Hepatocyte (in vitro differentiated cells): Measurements from ENCODE around the gene IRF2BP1. TPM values are rescaled to one million over a fixed set of nuclear protein-coding genes. Genes with fewer than 3 reads are reported as not detected.

Experiments
- DNase-seq: peaks from one replicate; pipeline ENCODE4 v3.0.0-alpha.2; 2016; ENCODE audit warnings: low spot score
- H2AFZ ChIP-seq: fragments of 200-600 bp; sonication (generic); 2 replicates; pipeline ENCODE4 v1.6.0; 2016; ENCODE audit warnings: antibody characterized with exemption, mild to moderate bottlenecking
- H3K27ac ChIP-seq: fragments of 200-600 bp; sonication (generic); 2 replicates; pipeline ENCODE4 v1.5.1; 2016; ENCODE audit warnings: mild to moderate bottlenecking
- H3K27me3 ChIP-seq: fragments of 200-600 bp; sonication (generic); 2 replicates; pipeline ENCODE4 v1.6.1; 2016
- H3K36me3 ChIP-seq: fragments of 200-600 bp; sonication (generic); replicated peaks from 2 replicates; pipeline ENCODE4 v1.5.1; 2016; ENCODE audit warnings: low read depth; ENCODE audit not compliant: insufficient read depth
- H3K4me1 ChIP-seq: fragments of 200-600 bp; sonication (generic); 2 replicates; pipeline ENCODE4 v1.5.1; 2016; ENCODE audit warnings: mild to moderate bottlenecking, moderate library complexity; ENCODE audit not compliant: insufficient read depth
- H3K4me2 ChIP-seq: fragments of 200-600 bp; sonication (generic); 2 replicates; pipeline ENCODE4 v1.6.0; 2016
- H3K4me3 ChIP-seq: fragments of 200-600 bp; sonication (generic); 2 replicates; pipeline ENCODE4 v1.5.1; 2016; ENCODE audit warnings: mild to moderate bottlenecking
- H3K79me2 ChIP-seq: fragments of 200-600 bp; sonication (generic); 2 replicates; pipeline ENCODE4 v1.6.0; 2017; ENCODE audit warnings: mild to moderate bottlenecking
- H3K9me2 ChIP-seq: fragments of 200-600 bp; sonication (generic); replicated peaks from 2 replicates; pipeline ENCODE4 v1.6.0; 2017; ENCODE audit warnings: mild to moderate bottlenecking; ENCODE audit not compliant: insufficient read depth
- H3K9me3 ChIP-seq: fragments of 200-600 bp; sonication (generic); 2 replicates; pipeline ENCODE4 v1.5.1; 2016; ENCODE audit warnings: low read depth, mild to moderate bottlenecking
- H4K20me1 ChIP-seq: fragments of 200-600 bp; sonication (generic); 2 replicates; pipeline ENCODE4 v1.6.0; 2016; ENCODE audit warnings: mild to moderate bottlenecking; ENCODE audit not compliant: insufficient read depth, poor library complexity, severe bottlenecking
- EZH2 ChIP-seq: fragments of 200-600 bp; sonication (generic); IDR thresholded peaks from 2 replicates; pipeline ENCODE4 v1.6.1; 2016; ENCODE audit warnings: antibody characterized with exemption, mild to moderate bottlenecking, borderline replicate concordance
- EZH2phosphoT487 ChIP-seq: fragments of 200-600 bp; sonication (generic); IDR thresholded peaks from one replicate; pipeline ENCODE4 v1.6.1; 2018; ENCODE audit warnings: antibody characterized with exemption, mild to moderate bottlenecking, low read depth, moderate library complexity; ENCODE audit not compliant: unreplicated experiment, severe bottlenecking
- WGBS: methylation state at CpG from one replicate; pipeline ENCODE4 v1.1.6; 2016; ENCODE audit warnings: low lambda C conversion rate; ENCODE audit errors: missing lambda C conversion rate; 5-methylcytosine and 5-hydroxymethylcytosine counted together
- polyA plus RNA-seq: library from polyadenylated mRNA; unstranded; fragments of >200 nt; fragmentation: Nextera tagmentation; extraction: Ambion mirVana; gene quantifications from 2 replicates; pipeline ENCODE4 v1.2.1, GENCODE V29; 2016
- total RNA-seq: library from RNA; depleted of rRNA; stranded (reverse); fragments of >200 nt; gene quantifications from 2 replicates; pipeline ENCODE4 v1.2.3, GENCODE V29; 2014
- TF ChIP-seq, protein P1 (sequence below): fragments of 200-600 bp; sonication (generic); IDR thresholded peaks from 2 replicates; pipeline ENCODE4 v1.5.1; 2016; ENCODE audit warnings: antibody characterized with exemption, mild to moderate bottlenecking; ENCODE audit not compliant: poor library complexity

IRF2BP1 gene
- total and polyA plus RNA-seq, 2 experiments from 2014 or later = 11.5 to 25.2 TPM

DNA sequence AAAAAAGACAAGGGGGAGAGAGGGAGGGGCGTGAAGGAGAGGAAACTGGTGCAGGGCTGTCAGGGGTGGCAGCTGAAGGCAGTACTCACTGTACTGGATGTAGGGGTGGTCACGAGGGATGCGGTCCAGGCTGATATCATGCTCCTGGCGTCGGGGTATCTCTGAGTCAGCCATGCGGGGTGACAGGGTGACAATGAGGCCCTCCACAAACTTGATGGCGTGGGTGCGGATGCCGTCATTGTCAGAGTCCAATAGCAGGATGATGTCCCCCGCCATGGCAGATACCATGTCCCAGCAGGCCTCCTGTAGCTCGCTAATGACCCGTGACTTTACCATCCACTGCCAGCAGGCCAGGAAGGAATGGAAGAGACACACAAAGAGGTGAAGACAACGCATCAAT lies 38.3 kb downstream of the IRF2BP1 start:
- Histone ChIP-seq H3K36me3 (no peaks in the 10 kb centered on the region), H3K9me2 (no peaks in the 10 kb centered on the region), H3K9me3 (no peaks in the 10 kb centered on the region), H3K27ac (no peak overlapping the region), H3K4me2 (no peak overlapping the region), H3K27me3 (no peaks in the 10 kb centered on the region), H2AFZ (no peak overlapping the region), H3K79me2 (no peaks in the 10 kb centered on the region), H3K4me1 (no peaks in the 10 kb centered on the region), H4K20me1 (no peaks in the 10 kb centered on the region), H3K4me3 (no peak overlapping the region)
- DNase-seq = no peak
- 94% methylated on average over 13 of the region's 13 CpGs for WGBS
- no peak for TF ChIP-seq EZH2
- TF ChIP-seq, protein P1, sequence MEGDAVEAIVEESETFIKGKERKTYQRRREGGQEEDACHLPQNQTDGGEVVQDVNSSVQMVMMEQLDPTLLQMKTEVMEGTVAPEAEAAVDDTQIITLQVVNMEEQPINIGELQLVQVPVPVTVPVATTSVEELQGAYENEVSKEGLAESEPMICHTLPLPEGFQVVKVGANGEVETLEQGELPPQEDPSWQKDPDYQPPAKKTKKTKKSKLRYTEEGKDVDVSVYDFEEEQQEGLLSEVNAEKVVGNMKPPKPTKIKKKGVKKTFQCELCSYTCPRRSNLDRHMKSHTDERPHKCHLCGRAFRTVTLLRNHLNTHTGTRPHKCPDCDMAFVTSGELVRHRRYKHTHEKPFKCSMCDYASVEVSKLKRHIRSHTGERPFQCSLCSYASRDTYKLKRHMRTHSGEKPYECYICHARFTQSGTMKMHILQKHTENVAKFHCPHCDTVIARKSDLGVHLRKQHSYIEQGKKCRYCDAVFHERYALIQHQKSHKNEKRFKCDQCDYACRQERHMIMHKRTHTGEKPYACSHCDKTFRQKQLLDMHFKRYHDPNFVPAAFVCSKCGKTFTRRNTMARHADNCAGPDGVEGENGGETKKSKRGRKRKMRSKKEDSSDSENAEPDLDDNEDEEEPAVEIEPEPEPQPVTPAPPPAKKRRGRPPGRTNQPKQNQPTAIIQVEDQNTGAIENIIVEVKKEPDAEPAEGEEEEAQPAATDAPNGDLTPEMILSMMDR = no peak
- TF ChIP-seq EZH2phosphoT487 = no peak

DNA sequence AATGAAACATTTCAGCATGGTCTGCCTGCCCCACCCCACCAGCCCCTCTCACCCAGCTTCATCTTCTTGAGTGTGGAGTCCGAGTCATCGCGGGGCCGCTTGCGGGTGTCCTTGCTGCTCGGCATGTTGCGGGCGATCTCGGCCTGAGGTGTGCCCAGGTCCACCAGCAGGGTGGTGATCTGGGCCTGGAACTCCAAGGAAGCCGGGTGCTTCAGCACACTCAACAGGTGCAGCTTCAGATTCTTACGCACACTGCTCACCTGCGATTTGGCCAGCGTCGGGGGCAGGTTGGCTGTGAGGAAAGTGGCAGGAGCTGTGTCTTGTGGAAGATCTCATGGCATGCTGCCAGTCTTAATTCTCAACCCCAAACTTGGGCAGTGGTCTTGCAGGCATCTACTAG lies 43.7 kb downstream of the IRF2BP1 start:
- H3K36me3 ChIP-seq = no peaks in the 10 kb centered on the region
- TF ChIP-seq, protein P1 = no peak
- TF ChIP-seq EZH2phosphoT487 (no peak), EZH2 (no peak)
- H2AFZ ChIP-seq = no peak overlapping the region
- no peaks in the 10 kb centered on the region for H3K27me3 ChIP-seq
- H3K27ac ChIP-seq = no peak overlapping the region
- H3K9me2 ChIP-seq = no peaks in the 10 kb centered on the region
- H3K4me3 ChIP-seq = no peak overlapping the region
- H3K9me3 ChIP-seq = no peaks in the 10 kb centered on the region
- H4K20me1 ChIP-seq = no peaks in the 10 kb centered on the region
- DNase-seq = no peak
- no peak overlapping the region for H3K4me2 ChIP-seq
- no peaks in the 10 kb centered on the region for H3K4me1 ChIP-seq
- WGBS = 97% methylated on average over 14 of the region's 14 CpGs
- H3K79me2 ChIP-seq = no peaks in the 10 kb centered on the region

DNA sequence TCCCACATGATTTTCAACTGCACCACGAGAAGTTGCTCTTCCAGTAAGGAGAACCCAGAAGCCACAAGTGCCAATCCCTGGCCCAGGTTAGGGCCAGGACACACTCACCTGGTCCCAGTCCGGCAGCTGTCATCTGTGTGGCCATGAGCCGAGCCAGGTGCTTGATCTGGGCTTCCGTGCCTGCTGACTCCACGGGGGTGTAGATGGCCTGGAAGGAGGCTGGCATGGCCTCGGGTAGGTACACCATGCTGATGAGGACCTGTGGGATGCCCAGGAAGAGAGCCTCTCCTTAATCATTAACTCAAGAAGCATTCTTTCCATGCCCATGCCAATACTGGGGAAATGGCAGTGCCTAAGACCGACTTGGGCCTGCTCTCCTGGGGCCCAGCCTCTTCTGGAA lies 51.0 kb downstream of the IRF2BP1 start:
- Histone ChIP-seq H3K79me2 (no peaks in the 10 kb centered on the region), H3K9me3 (no peaks in the 10 kb centered on the region), H3K36me3 (no peaks in the 10 kb centered on the region), H3K27me3 (no peaks in the 10 kb centered on the region), H2AFZ (no peak overlapping the region), H3K4me3 (no peak overlapping the region), H3K27ac (no peak overlapping the region), H3K4me1 (no peaks in the 10 kb centered on the region), H3K4me2 (no peak overlapping the region), H3K9me2 (no peaks in the 10 kb centered on the region), H4K20me1 (no peaks in the 10 kb centered on the region)
- no peak for DNase-seq
- WGBS = 98% methylated on average over 7 of the region's 7 CpGs
- TF ChIP-seq, protein P1 = no peak
- TF ChIP-seq EZH2 (no peak), EZH2phosphoT487 (no peak)

Other genes starting within 250 kb of the IRF2BP1 start
- gene EML2, start 246.7 kb downstream of the IRF2BP1 start, total RNA-seq = 9.1 and 13.9 TPM in 2 replicates
- 17.0 and 20.6 TPM in 2 replicates for gene EML2, start 246.7 kb downstream of the IRF2BP1 start, polyA plus RNA-seq
- gene GIPR, start 217.9 kb downstream of the IRF2BP1 start, total RNA-seq = 1.8 and 2.7 TPM in 2 replicates
- gene GIPR, start 217.9 kb downstream of the IRF2BP1 start, polyA plus RNA-seq = 5.6 and 6.7 TPM in 2 replicates
- 149 and 165 TPM in 2 replicates for gene SNRPD2, start 194.2 kb downstream of the IRF2BP1 start, total RNA-seq
- gene SNRPD2, start 194.2 kb downstream of the IRF2BP1 start, polyA plus RNA-seq = 478 and 513 TPM in 2 replicates
- 7.5 and 10.3 TPM in 2 replicates for gene QPCTL, start 193.5 kb downstream of the IRF2BP1 start, total RNA-seq
- 6.8 and 11.0 TPM in 2 replicates for gene QPCTL, start 193.5 kb downstream of the IRF2BP1 start, polyA plus RNA-seq
- gene FBXO46, start 155.2 kb downstream of the IRF2BP1 start, total RNA-seq = 4.6 and 7.5 TPM in 2 replicates
- 13.3 and 14.8 TPM in 2 replicates for gene FBXO46, start 155.2 kb downstream of the IRF2BP1 start, polyA plus RNA-seq
- gene MEIOSIN, start 152.7 kb downstream of the IRF2BP1 start, total RNA-seq = not detected in 2 replicates
- gene MEIOSIN, start 152.7 kb downstream of the IRF2BP1 start, polyA plus RNA-seq = not detected in 2 replicates
- gene SIX5, start 116.9 kb downstream of the IRF2BP1 start, total RNA-seq = 12.1 and 17.0 TPM in 2 replicates
- 12.6 and 15.6 TPM in 2 replicates for gene SIX5, start 116.9 kb downstream of the IRF2BP1 start, polyA plus RNA-seq
- gene DMPK, start 103.7 kb downstream of the IRF2BP1 start, total RNA-seq = 25.2 and 71.4 TPM in 2 replicates
- gene DMPK, start 103.7 kb downstream of the IRF2BP1 start, polyA plus RNA-seq = 46.0 and 60.7 TPM in 2 replicates
- 18.3 and 23.7 TPM in 2 replicates for gene DMWD, start 93.3 kb downstream of the IRF2BP1 start, total RNA-seq
- 70.1 and 95.8 TPM in 2 replicates for gene DMWD, start 93.3 kb downstream of the IRF2BP1 start, polyA plus RNA-seq
- gene RSPH6A, start 70.8 kb downstream of the IRF2BP1 start, total RNA-seq = 0.12 TPM in 1 of 2 replicates, not detected in the other
- gene RSPH6A, start 70.8 kb downstream of the IRF2BP1 start, polyA plus RNA-seq = not detected in 2 replicates
- 33.8 and 41.6 TPM in 2 replicates for gene SYMPK, start 23.0 kb downstream of the IRF2BP1 start, total RNA-seq
- 33.4 and 39.0 TPM in 2 replicates for gene SYMPK, start 23.0 kb downstream of the IRF2BP1 start, polyA plus RNA-seq
- gene FOXA3, start 21.8 kb downstream of the IRF2BP1 start, total RNA-seq = 14.5 and 14.6 TPM in 2 replicates
- 16.7 and 18.6 TPM in 2 replicates for gene FOXA3, start 21.8 kb downstream of the IRF2BP1 start, polyA plus RNA-seq
- 2.4 and 3.5 TPM in 2 replicates for gene MYPOP, start 16.5 kb upstream of the IRF2BP1 start, total RNA-seq
- 2.5 and 3.1 TPM in 2 replicates for gene MYPOP, start 16.5 kb upstream of the IRF2BP1 start, polyA plus RNA-seq
- gene NANOS2, start 28.6 kb upstream of the IRF2BP1 start, total RNA-seq = not detected in 2 replicates
- gene NANOS2, start 28.6 kb upstream of the IRF2BP1 start, polyA plus RNA-seq = not detected in 2 replicates
- gene NOVA2, start 87.7 kb upstream of the IRF2BP1 start, total RNA-seq = 0.12 TPM in 1 of 2 replicates, not detected in the other
- 0.08 and 0.16 TPM in 2 replicates for gene NOVA2, start 87.7 kb upstream of the IRF2BP1 start, polyA plus RNA-seq
- 3.6 and 4.5 TPM in 2 replicates for gene CCDC61, start 109.3 kb upstream of the IRF2BP1 start, total RNA-seq
- 7.3 and 9.8 TPM in 2 replicates for gene CCDC61, start 109.3 kb upstream of the IRF2BP1 start, polyA plus RNA-seq
- not detected in 2 replicates for gene PGLYRP1, start 136.9 kb upstream of the IRF2BP1 start, total RNA-seq
- gene PGLYRP1, start 136.9 kb upstream of the IRF2BP1 start, polyA plus RNA-seq = not detected in 2 replicates
- 1.1 and 1.8 TPM in 2 replicates for gene IGFL4, start 154.9 kb upstream of the IRF2BP1 start, total RNA-seq
- 0.41 and 0.83 TPM in 2 replicates for gene IGFL4, start 154.9 kb upstream of the IRF2BP1 start, polyA plus RNA-seq
- 2.1 and 2.6 TPM in 2 replicates for gene IGFL3, start 238.5 kb upstream of the IRF2BP1 start, total RNA-seq
- 4.7 and 5.5 TPM in 2 replicates for gene IGFL3, start 238.5 kb upstream of the IRF2BP1 start, polyA plus RNA-seq